A204.1 (cell line): Measurements from ENCODE around the gene TATDN2.
"Not testable (repeated sequence)": the region's sequence is repeated elsewhere in the genome, so short reads cannot be mapped to it uniquely, and the experiment has no call there.

Source experiments
- FAIRE-seq: peaks from 2 replicates; lab custom pipeline; 2012; peaks lifted over from hg19 to GRCh38; lab: Jason Lieb, UNC

Gene TATDN2

DNA sequence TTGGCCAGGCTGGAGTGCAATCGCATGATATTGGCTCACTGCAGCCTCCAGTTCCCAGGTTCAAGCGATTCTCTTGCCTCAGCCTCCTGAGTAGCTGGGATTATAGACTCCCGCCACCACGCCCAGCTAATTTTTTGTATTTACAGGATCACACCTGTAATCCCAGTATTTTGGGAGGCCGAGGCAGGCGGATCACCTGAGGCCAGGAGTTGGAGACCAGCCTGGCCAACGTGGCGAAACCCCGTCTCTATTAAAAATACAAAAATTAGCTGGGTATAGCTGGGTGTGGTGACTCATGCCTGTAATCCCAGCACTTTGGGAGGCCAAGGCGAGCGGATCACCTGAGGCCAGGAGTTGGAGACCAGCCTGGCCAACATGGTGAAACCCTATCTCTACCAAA lies 24.2 kb downstream of the TATDN2 start:
- FAIRE-seq: not testable (repeated sequence)

- FAIRE-seq: no peak
Measured at GRCh38 chr3:10272977-10273376, 24.7 kb downstream of the TATDN2 start.

DNA sequence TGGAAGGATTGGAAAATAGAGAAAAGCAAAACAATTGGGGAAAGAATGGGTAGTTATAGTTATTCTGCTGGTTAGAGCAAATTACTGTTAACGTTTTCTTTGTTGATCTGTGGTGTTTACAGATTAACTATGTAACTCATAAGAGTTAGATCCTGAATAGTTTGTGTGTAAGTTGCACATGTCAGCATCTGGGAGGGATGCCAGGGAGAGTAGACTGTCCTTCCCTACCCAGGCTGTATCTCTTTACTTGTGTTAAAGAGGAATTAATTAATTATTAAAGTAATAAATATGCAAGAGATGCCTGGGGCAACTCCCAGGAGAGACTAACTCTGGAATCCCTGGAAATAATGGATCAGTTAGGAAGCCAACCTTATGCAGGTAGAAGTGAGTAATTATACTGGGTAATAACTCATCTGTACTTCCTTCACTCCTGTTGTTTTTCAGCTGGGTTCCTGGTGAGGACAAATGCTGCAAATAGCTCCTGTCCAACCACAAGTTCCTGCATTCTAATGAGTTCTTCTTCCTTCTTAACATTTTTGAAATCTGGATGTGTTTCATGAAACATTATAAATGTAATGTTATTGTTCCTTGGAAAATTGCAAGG lies 25.5 kb downstream of the TATDN2 start:
- FAIRE-seq: no peak

GRCh38 chr3:10274601-10275000 lies 26.3 kb downstream of the TATDN2 start:
- FAIRE-seq: no peak

DNA sequence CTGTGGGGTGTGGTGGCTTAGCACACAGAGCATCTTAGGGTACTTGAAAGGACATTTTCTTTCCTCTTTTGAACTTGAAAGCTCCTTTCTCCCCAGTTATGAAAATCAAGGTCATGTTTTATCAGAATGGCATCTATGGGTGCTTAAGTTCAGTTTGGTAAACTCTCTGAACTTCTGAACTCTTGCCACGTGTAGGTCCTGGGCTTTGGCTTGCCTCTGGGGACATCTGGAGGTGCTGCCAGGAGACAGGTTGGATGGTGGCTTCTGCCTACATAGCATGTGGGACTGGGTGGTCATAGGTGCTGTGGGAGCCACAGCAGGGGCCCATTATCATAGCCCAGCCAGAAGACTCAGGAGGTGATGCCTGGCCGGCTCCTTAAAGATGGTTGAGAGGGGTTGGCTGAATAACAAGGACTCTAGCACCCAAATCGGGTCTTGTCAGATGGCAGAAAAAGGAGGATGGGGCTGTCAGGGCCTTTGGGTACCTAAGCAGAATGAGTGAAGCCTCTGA lies 28.9 kb downstream of the TATDN2 start:
- FAIRE-seq: no peak

DNA sequence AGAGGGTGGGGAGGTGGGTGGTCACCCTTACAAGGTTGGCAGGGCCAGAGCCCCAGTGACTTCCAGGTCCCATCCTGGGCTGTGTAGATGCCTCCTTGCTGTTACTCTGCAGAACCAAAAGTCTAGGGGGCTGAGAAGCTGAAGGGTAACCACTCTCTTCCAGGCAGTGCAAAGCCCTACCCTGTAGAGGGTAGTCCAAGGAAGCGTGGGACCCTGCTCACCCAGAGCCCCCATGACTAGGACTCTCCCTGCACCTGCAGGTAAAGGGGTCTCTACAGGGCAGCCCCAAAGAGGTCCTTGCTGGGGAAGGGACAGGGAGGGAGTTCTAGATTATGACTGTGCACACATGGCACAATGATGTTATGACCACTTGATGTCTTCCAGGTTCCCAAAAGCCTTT lies 30.2 kb downstream of the TATDN2 start:
- FAIRE-seq: no peak

DNA sequence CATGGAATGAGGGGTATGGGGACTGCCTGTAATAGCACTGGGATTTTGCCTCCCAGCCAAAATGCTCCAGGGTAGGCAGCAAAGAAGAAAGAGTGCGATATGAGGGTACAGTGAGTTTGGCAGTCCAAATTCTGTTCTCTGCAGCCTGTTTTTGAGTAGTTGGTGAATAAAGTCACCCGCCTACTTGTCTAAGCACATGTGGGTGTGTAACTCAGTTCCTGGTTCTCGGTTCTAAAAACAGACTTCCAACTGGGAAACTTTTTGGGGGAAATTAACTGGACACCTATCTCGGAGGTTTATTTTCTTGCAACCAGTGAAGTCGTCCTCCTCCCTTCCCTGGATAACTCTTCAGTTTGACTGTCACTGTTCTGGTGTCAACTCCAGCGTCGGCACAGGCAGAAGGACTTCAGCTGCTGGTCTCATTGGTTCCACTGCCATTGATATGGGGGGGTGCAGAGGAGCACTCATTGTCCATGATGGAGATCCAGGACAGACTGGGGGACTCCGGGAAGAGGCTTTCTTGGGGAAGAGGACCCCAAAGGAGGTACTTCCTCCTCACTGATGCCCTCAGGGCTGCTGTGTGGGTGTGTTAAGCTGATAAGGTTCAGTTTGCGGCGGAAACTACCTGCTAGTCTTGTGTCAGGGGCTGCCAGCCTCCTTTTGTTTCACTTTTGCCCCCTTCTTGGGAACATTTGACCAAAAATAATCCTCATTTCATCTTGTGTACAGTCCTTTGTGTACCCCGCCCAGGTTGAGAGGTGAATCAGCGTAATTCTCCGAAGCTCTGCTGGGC lies 31.3 kb downstream of the TATDN2 start:
- FAIRE-seq: no peak

DNA sequence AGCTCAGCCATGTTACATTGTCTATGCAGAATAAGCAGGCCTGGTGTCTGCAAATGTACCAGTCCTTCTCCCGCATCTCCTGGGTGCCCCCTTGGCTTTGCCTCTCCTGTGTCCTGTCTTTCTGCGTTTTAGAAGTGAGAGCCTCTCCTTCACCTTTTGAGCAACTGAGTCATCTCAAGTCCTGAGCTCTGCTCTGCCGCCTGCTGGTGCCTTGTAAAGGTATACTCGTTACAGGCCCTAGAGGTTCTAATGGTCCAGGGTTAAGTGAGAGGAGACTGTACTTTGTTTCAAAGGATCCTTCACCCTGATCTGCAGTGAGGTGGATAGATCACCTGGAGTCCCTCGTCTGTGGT lies 31.9 kb downstream of the TATDN2 start:
- no peak for FAIRE-seq

DNA sequence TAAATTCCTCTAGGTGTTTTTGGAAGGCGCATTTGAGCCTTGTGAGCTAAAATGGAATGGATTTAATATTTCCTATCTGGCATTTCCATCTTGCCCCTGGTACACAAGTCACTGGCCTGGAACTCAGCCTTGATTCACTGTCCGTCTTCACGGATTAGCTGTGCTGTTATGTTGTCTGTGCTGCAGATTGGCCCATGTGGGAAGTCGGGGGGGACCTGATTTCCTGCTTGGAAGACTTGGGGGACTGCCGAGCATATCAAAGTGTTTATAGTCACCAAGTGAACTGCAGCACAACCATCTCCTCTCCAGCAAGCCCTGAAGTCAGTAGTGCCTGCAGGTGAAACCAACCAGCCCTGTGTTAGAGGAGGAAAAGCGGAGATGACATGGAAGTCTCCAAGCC lies 32.3 kb downstream of the TATDN2 start:
- FAIRE-seq: no peak

- FAIRE-seq: no peak
Measured at GRCh38 chr3:10281951-10282350, 33.7 kb downstream of the TATDN2 start.

- FAIRE-seq: no peak
Measured at GRCh38 chr3:10283638-10284037, 35.4 kb downstream of the TATDN2 start.

DNA sequence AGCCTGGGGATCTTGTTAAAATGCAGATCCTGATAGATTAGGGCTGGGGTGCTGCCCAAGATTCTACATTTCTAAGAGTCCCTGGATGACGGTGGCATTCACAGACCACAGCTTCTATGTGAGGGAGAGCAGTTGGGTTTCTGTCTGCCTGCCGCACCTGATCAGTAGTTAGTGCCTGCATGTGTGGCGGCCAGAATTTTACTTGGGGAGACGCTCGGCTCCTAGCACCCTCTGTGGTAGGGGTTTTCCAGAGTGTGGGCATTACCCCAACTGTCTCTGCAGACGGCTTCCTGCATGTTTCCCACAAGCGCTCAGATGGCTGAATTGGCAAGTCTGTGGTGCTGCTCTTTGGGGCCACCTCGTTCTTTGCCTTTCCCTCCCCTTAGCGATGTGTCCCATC lies 36.2 kb downstream of the TATDN2 start:
- FAIRE-seq: no peak

- no peak for FAIRE-seq
Measured at GRCh38 chr3:10285272-10286132, 37.2 kb downstream of the TATDN2 start.

DNA sequence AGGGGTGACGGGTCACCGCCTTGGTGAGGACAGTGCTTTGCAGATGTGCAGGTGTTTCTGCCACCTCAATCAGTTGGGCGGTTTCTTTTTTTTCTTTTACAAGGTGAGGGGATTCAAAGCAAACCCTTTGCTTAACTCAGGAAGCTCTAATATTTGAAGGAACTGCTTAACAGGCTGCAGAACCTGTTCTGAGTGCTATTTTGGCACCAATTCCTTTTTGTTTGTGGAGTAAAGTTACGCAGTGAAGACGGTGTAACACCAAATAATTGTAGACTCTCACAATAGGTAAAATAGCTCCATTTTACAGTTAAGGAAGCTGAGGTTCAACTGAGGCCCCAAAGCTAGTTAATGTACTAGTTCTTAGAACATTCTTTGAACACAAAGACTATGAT lies 37.9 kb downstream of the TATDN2 start:
- no peak for FAIRE-seq

GRCh38 chr3:10286596-10287295 lies 38.5 kb downstream of the TATDN2 start:
- FAIRE-seq: no peak

DNA sequence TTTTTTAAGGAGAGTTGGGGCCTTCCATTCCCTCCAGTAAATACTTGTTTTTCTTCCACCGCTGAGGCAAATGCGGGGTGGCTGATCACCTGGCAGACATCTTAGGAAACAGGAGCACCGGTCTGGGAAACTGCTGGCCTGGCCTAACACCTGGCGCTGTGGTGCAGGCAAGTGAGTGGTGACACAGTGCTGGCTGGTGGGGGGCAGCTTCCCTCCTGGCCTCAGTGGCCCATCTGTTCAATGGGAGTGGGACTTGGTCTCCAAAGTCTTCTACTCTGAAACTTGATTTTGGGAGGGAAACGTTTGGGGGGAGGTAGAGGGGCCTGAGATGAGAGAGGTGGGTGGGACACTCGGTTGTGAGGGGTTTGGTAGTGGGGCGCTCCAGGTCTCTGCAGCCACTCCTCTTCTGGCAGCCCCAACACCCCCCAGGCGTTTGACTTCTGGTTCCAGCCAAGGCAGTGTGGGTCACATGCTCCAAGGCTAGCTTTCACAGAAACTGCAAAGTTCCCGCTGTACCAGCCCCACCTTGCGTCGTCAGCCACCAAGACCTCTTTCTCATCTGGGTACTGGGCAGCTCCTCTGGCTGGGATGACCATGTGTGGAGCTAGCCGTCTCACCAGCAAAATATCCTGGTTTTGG lies 39.8 kb downstream of the TATDN2 start:
- no peak for FAIRE-seq

DNA sequence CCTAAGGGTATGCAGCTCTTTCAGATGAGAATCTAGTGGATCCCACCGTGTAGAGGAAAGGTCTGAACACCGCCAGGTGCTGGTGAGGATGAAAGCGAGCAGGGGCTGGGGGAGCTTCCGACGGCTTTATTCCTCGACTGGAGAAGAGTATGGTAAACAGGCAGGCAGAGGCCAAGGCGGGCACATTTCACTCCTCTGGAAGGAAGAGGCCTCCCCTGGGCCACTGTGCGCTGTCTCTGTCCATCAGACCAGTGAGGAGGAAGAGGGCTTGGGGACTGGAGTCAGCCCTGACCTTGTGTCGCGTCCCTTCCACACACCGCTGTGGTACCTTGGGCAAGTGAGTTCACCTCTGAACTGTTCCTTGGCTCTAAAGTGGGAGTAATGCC lies 40.3 kb downstream of the TATDN2 start:
- FAIRE-seq: no peak

GRCh38 chr3:10289077-10289476 lies 40.8 kb downstream of the TATDN2 start:
- FAIRE-seq: no peak

DNA sequence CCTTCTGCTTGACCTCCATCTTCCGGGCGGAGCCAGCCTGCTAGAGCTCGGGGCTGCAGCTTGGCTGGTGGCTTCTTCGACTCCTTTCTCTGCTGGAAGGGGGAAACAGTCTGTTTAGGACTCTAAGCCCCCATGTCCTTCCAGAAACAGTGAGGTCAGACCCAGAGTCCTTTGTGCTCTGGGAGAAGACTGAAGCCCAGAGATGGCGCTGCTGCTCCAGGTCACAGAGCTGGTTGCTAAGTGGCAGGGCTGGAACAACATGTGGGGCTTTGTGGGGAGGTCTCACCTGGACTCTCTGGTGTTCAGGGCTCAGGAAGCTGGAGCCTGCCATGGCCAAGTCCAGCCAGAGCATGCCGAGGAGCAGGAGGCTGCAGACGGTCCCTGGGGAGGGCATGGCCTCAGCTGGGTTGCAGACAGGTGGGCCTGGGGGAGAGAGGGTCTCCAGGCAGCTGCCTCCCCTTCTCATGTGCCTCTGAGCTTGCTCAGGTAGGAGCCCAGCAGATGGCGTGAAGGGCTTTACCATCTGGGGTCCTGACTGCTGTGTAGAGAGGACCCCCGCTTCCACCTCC lies 41.6 kb downstream of the TATDN2 start:
- FAIRE-seq: no peak

DNA sequence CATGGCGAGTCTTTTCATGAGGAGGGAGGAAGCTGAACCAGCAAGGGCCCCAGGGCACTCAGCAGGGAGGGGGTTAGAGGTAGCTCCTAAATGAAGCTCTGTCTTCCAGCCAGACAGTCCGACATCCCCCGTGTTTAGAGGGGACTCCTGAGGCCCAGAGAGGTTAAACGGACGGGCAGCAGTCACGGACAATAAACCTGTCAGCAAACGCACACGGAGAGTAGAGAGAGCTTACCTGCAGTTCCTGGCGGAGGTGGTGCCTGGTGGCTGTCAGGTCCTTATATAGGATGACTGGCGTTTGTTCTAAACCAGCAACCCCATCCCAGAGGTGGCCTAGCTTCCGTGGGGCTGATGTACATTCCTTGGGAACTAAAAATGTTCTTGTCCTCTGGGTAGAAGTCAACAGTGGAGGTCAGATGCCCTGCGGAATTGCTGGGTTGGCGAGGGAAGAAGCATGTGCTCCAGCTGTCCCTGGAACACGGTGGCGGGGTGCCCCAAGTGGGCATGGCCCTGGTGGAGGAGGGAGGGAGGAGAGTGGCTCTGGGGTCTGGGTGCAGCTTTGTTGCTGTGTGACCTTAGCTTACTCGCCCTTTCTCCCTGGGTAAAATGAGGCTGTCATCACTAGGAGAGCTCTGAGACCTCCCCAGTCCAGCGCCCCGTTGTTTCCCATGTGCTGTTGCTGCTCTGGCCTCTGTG lies 42.4 kb downstream of the TATDN2 start:
- FAIRE-seq: no peak

GRCh38 chr3:10291641-10292040 lies 43.4 kb downstream of the TATDN2 start:
- no peak for FAIRE-seq
